Upper lobe of left lung (tissue), 6 donors: ENCODE results near the gene DEFB125. TPM values are rescaled to one million over a fixed set of nuclear protein-coding genes. Genes with fewer than 3 reads are reported as not detected.

Experiments
- ATAC-seq, 2 donors: fragments of 200-7000 bp; cut with Tn5 transposase; one replicate each; pipeline ENCODE4 v1.9.1; 2022; ENCODE audit warnings: mild to moderate bottlenecking in 2 of 2, moderate library complexity in 2 of 2; ENCODE audit not compliant: low FRiP score in 2 of 2
- DNase-seq, 2 donors: peaks; one replicate each; pipeline ENCODE4 v3.0.0-alpha.2; 2019 to 2020
- H3K27ac ChIP-seq, 4 donors: fragments of 200-600 bp; sonication (generic); one replicate each; pipeline ENCODE4 v1.5.1; 2016 to 2019
- H3K27me3 ChIP-seq, 4 donors: fragments of 200-600 bp; sonication (generic); one replicate each; pipeline ENCODE4 v1.5.1; 2017 to 2019
- H3K36me3 ChIP-seq, 4 donors: fragments of 200-600 bp; sonication (generic); one replicate each; pipeline ENCODE4 v1.5.1; 2016 to 2019
- H3K4me1 ChIP-seq, 4 donors: fragments of 200-600 bp; sonication (generic); one replicate each; pipeline ENCODE4 v1.5.1; 2018 to 2019
- H3K4me3 ChIP-seq, 4 donors: fragments of 200-600 bp; sonication (generic); one replicate each; pipeline ENCODE4 v1.5.1; 2017 to 2019; ENCODE audit warnings: mild to moderate bottlenecking in 2 of 4, moderate library complexity in 1 of 4
- H3K9me3 ChIP-seq, 4 donors: fragments of 200-600 bp; sonication (generic); one replicate each; pipeline ENCODE4 v1.5.1; 2018 to 2019
- EP300 ChIP-seq, 4 donors: sonication (generic); formaldehyde crosslinking; IDR thresholded peaks; one replicate each; pipeline ENCODE4 v1.5.1; 2017; ENCODE audit warnings: antibody characterized with exemption in 4 of 4, control low read depth in 2 of 4
- POLR2A ChIP-seq, 4 donors: fragments of 450-650 bp; IDR thresholded peaks; one replicate each; pipeline ENCODE4 v1.5.1; 2016 to 2017; ENCODE audit warnings: antibody characterized with exemption in 4 of 4, mild to moderate bottlenecking in 2 of 4
- POLR2AphosphoS5 ChIP-seq, 2 donors: sonication (generic); formaldehyde crosslinking; IDR thresholded peaks; one replicate each; pipeline ENCODE4 v1.5.1; 2017; ENCODE audit warnings: antibody characterized with exemption in 2 of 2
- WGBS, 2 donors: methylation state at CpG; one replicate each; pipeline ENCODE4 v1.1.5; 2017 to 2018; 5-methylcytosine and 5-hydroxymethylcytosine counted together
- total RNA-seq, 6 donors: library from RNA; depleted of rRNA in 4 of 6; stranded (reverse); fragments of >200 nt in 4 of 6; gene quantifications; one replicate each; pipeline versions ENCODE4 v1.1.0 to v1.2.1, GENCODE V29; 2016 to 2021
- TF ChIP-seq, protein P1 (sequence below), 6 experiments: fragments of 450-650 bp in 4 of 6; fragments of 200-600 bp in 2 of 6; sonication (generic) in 2 of 6; IDR thresholded peaks; one replicate each; pipeline ENCODE4 v1.5.1; 2016 to 2019; ENCODE audit warnings: antibody characterized with exemption in 6 of 6
- donor health status: DM: no; HTN: no; CAD: no; lungs with moderate emphysema.
- donor health status: DM: no; HTN: yes; CAD: no; lungs with severe emphysema.

Gene DEFB125
- total RNA-seq, 6 donors from 2014 or later = not detected

DNA sequence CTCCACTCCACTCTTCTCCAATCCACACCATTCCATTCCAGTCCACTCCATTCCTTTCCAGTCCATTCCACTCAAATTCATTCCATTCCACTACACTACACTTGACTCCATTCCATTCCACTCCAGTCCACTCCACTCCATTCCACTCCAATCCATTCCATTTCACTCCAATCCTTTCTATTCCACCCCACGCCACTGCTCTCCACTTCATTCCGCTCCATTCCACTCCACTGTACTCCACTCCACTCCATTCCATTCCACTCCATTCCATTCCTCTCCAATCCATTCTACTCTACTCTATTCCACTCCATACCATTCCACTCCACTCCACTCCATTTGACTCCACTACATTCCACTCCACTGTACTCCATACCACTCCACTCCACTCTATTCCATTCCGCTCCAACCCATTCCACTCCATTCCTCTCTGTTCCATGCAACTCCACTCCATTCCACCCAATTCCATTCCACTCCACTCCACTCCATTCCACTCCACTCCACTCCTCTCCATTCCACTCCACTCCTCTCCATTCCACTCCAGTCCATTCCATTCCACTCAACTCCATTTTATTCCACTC, 23.4 kb upstream of the DEFB125 start:
- H3K9me3 ChIP-seq = peaks cover 0 to 11% (median 0%) of the 10 kb centered on the region in 4 donors
- H3K27me3 ChIP-seq = no peaks in the 10 kb centered on the region
- no peaks in the 10 kb centered on the region for H3K4me1 ChIP-seq
- H3K4me3 ChIP-seq = no peak overlapping the region
- no peaks in the 10 kb centered on the region for H3K36me3 ChIP-seq
- TF ChIP-seq POLR2A (IDR thresholded peaks at IDR 0.05) = no peak
- TF ChIP-seq, protein P1, sequence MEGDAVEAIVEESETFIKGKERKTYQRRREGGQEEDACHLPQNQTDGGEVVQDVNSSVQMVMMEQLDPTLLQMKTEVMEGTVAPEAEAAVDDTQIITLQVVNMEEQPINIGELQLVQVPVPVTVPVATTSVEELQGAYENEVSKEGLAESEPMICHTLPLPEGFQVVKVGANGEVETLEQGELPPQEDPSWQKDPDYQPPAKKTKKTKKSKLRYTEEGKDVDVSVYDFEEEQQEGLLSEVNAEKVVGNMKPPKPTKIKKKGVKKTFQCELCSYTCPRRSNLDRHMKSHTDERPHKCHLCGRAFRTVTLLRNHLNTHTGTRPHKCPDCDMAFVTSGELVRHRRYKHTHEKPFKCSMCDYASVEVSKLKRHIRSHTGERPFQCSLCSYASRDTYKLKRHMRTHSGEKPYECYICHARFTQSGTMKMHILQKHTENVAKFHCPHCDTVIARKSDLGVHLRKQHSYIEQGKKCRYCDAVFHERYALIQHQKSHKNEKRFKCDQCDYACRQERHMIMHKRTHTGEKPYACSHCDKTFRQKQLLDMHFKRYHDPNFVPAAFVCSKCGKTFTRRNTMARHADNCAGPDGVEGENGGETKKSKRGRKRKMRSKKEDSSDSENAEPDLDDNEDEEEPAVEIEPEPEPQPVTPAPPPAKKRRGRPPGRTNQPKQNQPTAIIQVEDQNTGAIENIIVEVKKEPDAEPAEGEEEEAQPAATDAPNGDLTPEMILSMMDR (IDR thresholded peaks at IDR 0.05) = no peak
- TF ChIP-seq EP300 (IDR thresholded peaks at IDR 0.05) = no peak
- 94 to 95% methylated on average over 3 of the region's 3 CpGs for WGBS, 2 donors
- no peak overlapping the region for H3K27ac ChIP-seq
- DNase-seq = no peak
- peak in 1 of 2 donors; percentile 54 for ATAC-seq

DNA sequence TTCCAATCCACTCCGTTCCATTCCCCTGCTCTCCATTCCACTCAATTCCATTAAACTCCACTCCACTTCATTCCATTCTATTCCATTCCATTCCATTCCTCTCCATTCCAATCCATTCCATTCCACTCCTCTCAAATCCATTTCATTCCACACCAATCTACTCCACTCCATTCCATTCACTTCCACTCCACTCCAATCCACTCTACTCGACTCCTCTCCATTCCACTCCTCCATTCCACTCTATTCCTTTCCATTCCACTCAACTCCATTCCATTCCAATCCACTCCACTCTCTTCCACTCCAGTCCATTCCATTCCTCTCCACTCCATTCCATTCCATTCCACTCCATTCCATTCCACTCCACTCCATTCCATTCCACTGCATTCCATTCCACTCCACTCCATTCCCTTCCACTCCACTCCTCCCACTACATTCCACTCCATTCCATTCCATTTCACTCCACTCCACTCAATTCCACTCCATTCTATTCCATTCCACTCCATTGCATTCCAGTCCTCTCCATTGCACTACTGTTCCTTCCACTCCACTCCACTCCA, 22.6 kb upstream of the DEFB125 start:
- DNase-seq (no peak), ATAC-seq (peak; percentile 34 to 78)
- 76 to 88% methylated on average over 2 of the region's 2 CpGs for WGBS, 2 donors
- Histone ChIP-seq H3K27me3 (no peaks in the 10 kb centered on the region), H3K9me3 (peaks cover 0 to 11% (median 0%) of the 10 kb centered on the region in 4 donors), H3K27ac (no peak overlapping the region), H3K4me1 (no peaks in the 10 kb centered on the region), H3K36me3 (no peaks in the 10 kb centered on the region), H3K4me3 (no peak overlapping the region)
- TF ChIP-seq POLR2AphosphoS5 (IDR thresholded peaks at IDR 0.05) = no peak
- TF ChIP-seq EP300 (IDR thresholded peaks at IDR 0.05) = no peak
- TF ChIP-seq POLR2A (IDR thresholded peaks at IDR 0.05) = no peak
- TF ChIP-seq, protein P1 (IDR thresholded peaks at IDR 0.05) = no peak

DNA sequence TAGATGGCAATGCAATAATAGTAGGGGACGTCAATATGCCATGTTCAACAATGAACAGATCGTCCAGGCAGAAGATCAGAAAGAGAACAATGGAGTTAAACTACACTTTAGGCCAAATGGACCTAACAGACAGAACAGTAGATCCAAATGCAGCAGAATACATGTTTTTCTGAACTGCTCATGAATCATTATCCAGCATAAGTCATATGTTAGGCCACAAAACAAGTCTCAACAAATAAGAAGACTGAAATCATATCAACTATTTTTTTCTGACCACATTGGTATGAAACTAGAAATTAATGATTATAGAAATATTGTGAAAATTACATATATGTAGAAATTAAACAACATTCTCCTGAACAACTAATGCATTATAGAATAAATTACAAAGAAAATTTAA, 10.2 kb upstream of the DEFB125 start:
- H3K9me3 ChIP-seq = no peaks in the 10 kb centered on the region
- ATAC-seq (no peak), DNase-seq (no peak)
- no peak for TF ChIP-seq EP300 (IDR thresholded peaks at IDR 0.05)
- no peak for TF ChIP-seq POLR2A (IDR thresholded peaks at IDR 0.05)
- TF ChIP-seq POLR2AphosphoS5 (IDR thresholded peaks at IDR 0.05) = no peak
- TF ChIP-seq, protein P1 (IDR thresholded peaks at IDR 0.05) = no peak
- WGBS, 2 donors = 62% methylated on average over 2 of the region's 2 CpGs
- no peak overlapping the region for H3K4me3 ChIP-seq
- no peaks in the 10 kb centered on the region for H3K36me3 ChIP-seq
- H3K4me1 ChIP-seq = no peaks in the 10 kb centered on the region
- H3K27ac ChIP-seq = no peak overlapping the region
- no peaks in the 10 kb centered on the region for H3K27me3 ChIP-seq

DNA sequence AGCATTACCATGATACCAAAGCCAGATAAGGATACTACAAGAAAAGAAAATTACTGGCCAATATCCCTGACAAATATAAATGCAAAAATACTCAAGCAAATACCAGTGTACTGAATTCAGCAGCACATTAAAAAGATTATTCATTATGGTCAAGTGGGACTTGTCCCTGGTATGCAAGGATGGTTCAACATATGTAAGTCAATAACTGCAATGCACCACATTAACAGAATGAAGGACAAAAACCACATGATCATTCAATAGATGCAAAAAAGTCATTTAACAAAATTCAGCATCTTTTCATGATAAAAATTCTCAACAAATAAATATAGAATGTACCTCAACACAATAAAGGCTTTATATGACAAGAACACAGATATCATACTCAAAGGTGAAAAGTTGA, 9.1 kb upstream of the DEFB125 start:
- DNase-seq (no peak), ATAC-seq (no peak)
- Histone ChIP-seq H3K4me1 (no peaks in the 10 kb centered on the region), H3K27me3 (no peaks in the 10 kb centered on the region), H3K27ac (no peak overlapping the region), H3K9me3 (no peaks in the 10 kb centered on the region), H3K4me3 (no peak overlapping the region), H3K36me3 (no peaks in the 10 kb centered on the region)
- TF ChIP-seq, protein P1 (IDR thresholded peaks at IDR 0.05) = no peak
- TF ChIP-seq POLR2A (IDR thresholded peaks at IDR 0.05) (no peak), POLR2AphosphoS5 (IDR thresholded peaks at IDR 0.05) (no peak), EP300 (IDR thresholded peaks at IDR 0.05) (no peak)

DNA sequence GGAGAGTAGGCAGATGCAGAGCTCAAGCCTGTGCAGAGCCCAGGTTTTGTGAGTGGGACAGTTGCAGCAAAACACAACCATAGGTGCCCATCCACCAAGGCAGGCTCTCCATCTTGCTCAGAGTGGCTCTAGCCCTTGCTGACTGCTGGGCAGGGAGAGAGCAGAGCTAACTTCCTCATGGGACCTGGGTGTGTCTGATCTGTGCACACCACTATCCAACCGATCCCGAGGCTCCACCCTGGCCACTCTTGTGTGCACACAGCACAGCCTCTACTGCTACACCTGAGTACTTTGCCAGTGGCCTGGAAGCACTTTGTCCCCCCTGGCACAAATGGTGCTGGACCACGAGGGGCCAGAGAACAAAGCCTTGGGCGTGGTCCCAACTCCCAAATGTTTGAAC, 7.9 kb upstream of the DEFB125 start:
- TF ChIP-seq EP300 (IDR thresholded peaks at IDR 0.05) (no peak), POLR2A (IDR thresholded peaks at IDR 0.05) (no peak), POLR2AphosphoS5 (IDR thresholded peaks at IDR 0.05) (no peak)
- TF ChIP-seq, protein P1 (IDR thresholded peaks at IDR 0.05) = no peak
- Histone ChIP-seq H3K27me3 (no peaks in the 10 kb centered on the region), H3K4me3 (no peak overlapping the region), H3K27ac (no peak overlapping the region), H3K9me3 (no peaks in the 10 kb centered on the region), H3K4me1 (no peaks in the 10 kb centered on the region), H3K36me3 (no peaks in the 10 kb centered on the region)
- DNase-seq = no peak
- WGBS, 2 donors = 57 to 68% methylated on average over 4 of the region's 4 CpGs
- ATAC-seq = no peak
